Hepatocyte (in vitro differentiated cells): ENCODE results near the gene HBA2.

ENCODE experiments used
- EZH2 ChIP-seq: fragments of 200-600 bp; sonication (generic); IDR thresholded peaks from 2 replicates; pipeline ENCODE4 v1.6.1; 2016; ENCODE audit warnings: antibody characterized with exemption, mild to moderate bottlenecking, borderline replicate concordance
- TF ChIP-seq, protein P1 (sequence below): fragments of 200-600 bp; sonication (generic); IDR thresholded peaks from 2 replicates; pipeline ENCODE4 v1.5.1; 2016; ENCODE audit warnings: antibody characterized with exemption, mild to moderate bottlenecking; ENCODE audit not compliant: poor library complexity

DNA sequence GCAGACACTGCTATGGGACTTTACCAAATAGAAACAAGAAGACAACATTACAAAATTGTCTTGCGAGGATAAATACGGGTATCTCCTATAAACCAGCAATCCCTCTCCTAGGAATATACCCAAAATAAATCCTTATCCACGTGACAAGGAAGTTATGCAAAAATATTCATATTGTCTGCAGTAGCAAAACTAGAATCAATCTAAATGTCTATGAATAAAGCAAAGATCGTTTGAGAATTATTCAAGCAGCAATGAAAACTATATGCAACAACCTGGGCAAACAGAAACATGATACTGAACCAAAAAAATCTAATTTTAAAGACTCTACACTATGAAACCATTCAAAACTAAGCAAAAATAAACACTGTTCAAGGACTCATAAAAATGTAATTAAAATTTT is 47.3 kb downstream of the HBA2 start:
- TF ChIP-seq, protein P1, sequence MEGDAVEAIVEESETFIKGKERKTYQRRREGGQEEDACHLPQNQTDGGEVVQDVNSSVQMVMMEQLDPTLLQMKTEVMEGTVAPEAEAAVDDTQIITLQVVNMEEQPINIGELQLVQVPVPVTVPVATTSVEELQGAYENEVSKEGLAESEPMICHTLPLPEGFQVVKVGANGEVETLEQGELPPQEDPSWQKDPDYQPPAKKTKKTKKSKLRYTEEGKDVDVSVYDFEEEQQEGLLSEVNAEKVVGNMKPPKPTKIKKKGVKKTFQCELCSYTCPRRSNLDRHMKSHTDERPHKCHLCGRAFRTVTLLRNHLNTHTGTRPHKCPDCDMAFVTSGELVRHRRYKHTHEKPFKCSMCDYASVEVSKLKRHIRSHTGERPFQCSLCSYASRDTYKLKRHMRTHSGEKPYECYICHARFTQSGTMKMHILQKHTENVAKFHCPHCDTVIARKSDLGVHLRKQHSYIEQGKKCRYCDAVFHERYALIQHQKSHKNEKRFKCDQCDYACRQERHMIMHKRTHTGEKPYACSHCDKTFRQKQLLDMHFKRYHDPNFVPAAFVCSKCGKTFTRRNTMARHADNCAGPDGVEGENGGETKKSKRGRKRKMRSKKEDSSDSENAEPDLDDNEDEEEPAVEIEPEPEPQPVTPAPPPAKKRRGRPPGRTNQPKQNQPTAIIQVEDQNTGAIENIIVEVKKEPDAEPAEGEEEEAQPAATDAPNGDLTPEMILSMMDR, result no peak
- no peak for TF ChIP-seq EZH2
